GM12872 (cell line): ENCODE measurements around the gene MAP3K3.

Experiments
- CTCF ChIP-seq: IDR thresholded peaks from 3 replicates; pipeline ENCODE4 v1.5.1; 2011; ENCODE audit warnings: low read depth, mild to moderate bottlenecking, low read length, moderate library complexity; ENCODE audit not compliant: insufficient read depth

Gene MAP3K3

GRCh38 chr17:63741143-63741407 lies 118.9 kb downstream of the MAP3K3 start:
- TF ChIP-seq CTCF = no peak

- no peak for TF ChIP-seq CTCF
Measured at GRCh38 chr17:63741408-63742173, 119.4 kb downstream of the MAP3K3 start, which contains the start of gene STRADA. Gene STRADA (minus strand): TSS chr17:63741799. CDS start chr17:63728369, 13,430 bp downstream.
